ENCODE measurements around the gene PERCC1.

- TF ChIP-seq CTCF (IDR thresholded peaks at IDR 0.05) (no peak), ZFX (IDR thresholded peaks at IDR 0.05; ENCODE audit: borderline replicate concordance) (no peak)
Measured at GRCh38 chr16:1381612-1382406, 49.1 kb upstream of the PERCC1 start.

Measured in 22Rv1 (cell line).